Anterior cingulate cortex (tissue), 58 donors: ENCODE measurements around the gene ENO1.
A peak's percentile ranks its signal among the peaks of the same experiment; 100 is the strongest.
"Not testable (repeated sequence)": the region's sequence is repeated elsewhere in the genome, so short reads cannot be mapped to it uniquely, and the experiment has no call there.

ENCODE experiments used
- DNase-seq, 58 donors: peaks; one replicate each; lab custom pipeline; 2025; lab: John Stamatoyannopoulos, UW

The ENO1 gene

DNA sequence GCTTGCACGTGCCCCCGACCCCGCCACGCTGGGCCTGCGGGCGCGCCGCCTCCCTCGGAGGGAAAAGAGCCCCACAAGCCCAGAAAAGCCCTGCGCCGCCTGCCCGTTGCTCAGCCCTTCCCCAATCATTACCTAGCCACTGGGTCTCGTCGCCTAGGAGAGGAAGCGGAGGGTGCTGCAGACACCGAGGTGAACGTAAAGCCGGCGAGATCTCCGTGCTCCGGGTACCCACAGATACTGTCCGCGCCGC lies at the start of gene ENO1:
Gene ENO1, minus strand, starts transcription at position 239 of the 250 bp plus-strand sequence. CDS start 3,778 bp downstream, outside the sequence.
- no peak for DNase-seq

DNA sequence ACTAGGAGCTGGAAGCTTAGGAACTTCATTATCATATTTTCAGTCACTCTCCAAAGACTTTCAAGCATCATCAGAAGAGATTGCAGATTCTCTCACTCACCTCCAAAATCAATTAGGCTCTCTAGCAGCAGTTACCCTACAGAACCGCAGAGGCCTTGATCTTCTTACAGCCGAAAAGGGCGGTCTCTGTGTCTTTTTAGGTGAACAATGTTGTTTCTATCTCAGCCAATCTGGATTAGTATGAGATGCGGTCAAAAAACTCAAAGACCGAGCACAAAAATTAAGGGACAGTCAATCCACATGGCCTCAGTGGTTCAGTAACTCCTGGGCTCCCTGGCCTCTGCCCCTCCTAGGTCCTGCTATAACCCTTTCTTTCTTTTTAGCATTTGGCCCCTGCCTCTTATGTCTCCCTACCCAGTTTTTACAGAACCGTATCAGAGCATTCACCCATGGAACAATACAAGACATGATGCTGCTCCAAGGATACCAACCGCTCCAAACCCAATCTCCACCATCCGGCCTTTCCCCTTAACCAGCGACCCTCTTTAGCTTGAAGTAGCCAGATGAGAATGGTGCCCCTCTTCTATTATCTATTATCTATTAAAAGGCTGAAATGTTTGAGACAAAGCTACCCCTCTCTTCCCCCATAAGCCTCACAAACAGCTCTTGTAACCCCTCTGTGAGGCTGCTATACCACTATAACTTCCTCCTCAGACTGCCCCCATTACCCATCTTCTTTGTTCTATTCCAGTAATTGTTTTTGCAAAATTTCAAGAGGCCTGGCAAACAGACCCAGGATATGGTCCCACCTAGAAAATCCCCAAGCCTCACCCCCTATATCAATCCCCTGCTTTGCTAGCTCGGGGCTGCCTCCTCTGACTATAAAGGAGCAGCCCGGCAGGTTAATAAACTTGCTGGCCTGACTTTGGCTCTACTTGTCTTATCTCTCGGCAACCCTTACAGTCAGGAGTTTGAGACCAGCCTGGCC lies 48.5 kb upstream of the ENO1 start:
- DNase-seq, result no peak

DNA sequence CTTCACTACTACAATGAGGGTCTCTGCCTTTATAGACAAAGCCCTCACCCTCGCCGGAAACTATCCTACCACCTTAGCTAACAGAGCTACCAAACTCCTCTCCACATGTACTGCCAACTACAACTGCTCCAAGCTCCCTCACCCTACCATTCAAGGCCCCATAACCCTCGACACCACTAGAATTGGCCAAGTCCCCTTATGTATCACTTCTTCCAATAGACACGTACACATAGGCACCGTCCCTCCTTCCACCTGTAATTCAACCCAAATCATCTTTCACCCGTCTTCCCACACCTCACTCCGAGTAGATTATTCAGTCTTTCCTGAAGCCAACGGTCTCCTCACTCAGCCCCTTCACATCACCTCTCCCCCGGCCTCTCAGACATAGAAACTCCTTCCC lies 47.5 kb upstream of the ENO1 start:
- DNase-seq, result no peak

DNA sequence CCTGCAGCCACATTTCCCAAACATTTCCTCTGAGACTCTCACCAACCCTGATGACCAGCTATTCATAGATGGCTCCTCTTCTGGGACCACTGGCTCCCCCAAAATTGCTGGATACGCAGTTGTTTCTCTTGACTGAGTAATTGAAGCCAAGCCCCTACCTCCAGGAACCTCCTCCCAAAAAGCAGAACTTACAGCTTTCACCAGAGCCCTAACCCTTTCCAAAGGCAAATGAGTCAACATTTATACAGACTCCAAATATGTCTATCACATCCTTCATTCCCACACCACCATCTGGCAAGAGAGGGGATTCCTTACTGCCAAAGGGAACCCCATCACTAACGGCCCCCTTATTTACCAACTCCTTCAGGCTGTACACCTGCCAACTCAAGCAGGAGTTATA lies 46.9 kb upstream of the ENO1 start:
- no peak for DNase-seq

DNA sequence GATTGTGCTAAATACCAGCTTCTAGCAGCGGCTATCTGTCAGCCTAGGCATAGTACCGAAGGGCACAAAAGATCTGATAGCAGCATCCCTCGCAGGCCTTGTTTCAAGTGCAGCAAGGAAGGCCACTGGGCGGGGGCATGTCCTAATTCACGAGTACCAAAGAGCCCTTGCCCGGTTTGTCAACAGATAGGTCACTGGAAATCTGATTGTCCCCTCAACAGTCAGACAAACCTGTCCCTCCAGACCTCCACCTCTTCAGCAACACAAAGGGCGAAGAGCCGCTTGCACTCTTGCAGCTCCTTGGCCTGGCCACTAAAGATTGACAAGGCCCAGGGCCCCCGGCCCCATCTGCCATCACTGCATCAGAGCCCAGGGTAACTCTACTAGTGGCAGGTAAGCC lies 44.5 kb upstream of the ENO1 start:
- no peak for DNase-seq

DNA sequence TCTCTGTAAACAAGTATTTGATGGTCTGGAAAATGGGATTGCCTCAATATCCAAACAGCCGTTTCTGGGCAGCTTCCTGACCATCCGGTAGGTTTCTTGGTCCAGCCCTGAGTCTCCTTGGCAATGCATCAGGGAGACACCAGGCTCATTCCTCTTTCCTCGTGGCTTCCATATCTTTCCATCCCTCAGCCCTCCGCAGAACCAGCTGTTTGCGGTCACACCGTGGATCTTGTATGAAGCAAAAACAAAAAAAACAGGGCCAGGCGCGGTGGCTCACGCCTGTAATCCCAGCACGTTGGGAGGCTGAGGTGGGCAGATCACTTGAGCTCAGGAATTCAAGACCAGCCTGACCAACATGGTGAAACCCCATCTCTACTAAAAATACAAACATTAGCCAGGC lies 39.0 kb upstream of the ENO1 start:
- DNase-seq, result not testable (repeated sequence)

DNA sequence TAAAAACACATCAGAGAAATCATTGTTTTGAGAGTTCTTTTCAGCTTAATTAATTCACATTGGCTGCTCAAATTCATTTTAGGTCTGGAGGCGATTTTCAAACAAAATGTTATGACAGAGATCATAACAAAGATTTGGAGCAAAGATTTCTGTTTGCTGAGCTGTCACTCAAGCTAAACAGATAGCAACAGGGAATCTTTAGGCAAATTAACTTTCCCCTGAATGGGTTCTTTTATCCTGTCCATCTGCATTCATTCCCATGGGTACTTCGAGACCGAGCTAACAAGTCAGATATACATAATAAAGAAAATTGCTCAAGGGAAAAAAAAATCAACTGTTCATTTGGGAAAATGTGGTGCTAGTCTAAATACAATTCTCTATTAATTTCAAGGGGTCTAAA lies 37.0 kb upstream of the ENO1 start:
- no peak for DNase-seq

DNA sequence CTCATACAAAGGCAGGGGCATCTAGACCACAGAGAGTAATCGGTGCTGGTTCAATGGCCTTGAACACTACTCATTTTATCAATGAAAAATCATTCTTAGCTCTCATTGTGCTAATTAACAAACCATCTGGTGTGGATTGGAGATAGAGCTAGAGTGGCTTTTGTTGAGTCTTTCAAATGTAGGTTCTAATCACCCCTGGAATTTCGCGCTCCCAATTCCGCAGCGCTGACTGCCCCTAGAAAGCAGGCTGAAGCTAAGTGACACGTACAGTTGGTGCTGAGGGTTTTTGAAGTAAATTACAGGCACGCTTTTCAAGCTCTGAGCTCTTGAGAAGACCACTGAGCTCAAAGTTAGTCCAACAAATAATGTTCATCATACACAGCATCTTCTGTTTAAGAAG lies 36.0 kb upstream of the ENO1 start:
- no peak for DNase-seq

DNA sequence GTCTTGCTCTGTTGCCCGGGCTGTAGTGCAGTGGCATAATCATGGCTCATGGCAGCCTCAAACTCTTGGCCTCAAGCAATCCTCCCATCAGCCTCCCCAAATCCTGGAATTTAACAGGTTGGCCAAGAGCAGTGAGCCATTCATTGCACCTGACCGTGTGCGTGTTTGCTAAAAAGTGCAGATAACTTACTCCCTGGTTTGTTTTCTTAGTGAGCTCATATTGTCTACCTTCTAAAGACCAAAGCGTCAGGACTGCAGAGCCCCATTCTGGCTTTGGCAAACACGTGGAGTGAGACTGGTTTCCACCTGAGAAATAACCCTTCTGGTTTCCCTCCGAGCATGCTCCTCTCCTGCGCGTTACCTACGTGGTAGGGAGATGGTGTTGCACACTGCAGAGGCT lies 35.0 kb upstream of the ENO1 start:
- no peak for DNase-seq

DNA sequence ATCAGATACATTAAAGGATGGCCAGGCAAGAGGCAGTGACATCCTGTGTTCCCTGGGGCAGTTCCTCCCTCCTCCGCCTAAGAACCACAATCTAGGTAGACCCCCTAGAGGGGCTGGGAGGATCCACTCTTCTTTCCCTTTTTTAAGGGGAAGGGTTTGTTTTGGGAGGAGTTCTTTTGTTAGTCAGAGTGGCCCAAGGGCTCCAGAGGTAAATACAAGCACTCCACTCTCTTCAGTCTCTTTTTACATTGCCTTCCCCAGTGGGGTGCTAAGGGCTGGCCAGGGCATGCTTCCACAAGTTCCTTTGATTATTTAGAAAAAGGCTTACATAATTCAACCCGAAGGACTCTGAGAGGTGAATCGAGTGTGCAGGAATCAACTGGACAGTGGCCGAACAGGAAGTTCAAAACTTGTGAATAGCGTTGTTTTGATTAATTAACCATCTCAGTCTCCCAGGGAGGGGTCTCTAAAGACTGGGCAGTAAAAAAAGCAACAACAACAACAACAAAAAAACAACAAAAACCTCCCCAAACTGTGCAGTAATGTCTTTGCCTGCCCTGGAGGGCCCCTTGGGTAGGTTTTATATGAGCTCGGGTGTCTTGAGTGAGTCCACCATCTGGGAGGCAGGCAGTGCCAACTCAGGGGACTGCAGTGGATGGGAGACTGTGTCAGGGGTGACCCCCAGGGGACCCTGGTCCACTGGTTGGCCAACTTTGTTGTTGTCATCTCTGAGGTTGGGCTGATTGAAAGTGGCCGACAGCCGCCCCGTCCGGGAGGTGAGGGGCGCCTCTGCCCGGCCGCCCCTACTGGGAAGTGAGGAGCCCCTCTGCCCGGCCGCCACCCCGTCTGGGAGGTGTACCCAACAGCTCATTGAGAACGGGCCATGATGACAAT lies 33.2 kb upstream of the ENO1 start:
- DNase-seq, result peak in 2 of 58 donors; percentile 15 to 35

DNA sequence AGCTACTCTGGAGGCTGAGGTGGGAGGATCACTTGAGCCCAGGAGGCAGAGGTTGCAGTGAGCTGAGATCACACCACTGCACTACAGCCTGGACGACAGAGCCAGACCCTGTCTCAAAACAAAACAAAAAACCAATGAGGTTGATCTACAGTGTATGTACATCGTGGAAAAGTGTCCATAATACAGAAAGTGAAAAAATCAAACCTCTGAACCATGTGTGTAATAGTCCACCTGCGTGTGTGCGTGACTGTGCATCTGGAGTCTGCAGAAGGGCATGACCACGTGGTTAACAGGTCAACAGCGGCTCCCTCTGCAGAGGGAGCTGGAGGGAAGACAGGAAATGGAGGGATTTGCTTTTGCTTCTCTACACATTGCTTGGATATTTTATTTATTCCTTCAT lies 32.4 kb upstream of the ENO1 start:
- DNase-seq, result no peak

DNA sequence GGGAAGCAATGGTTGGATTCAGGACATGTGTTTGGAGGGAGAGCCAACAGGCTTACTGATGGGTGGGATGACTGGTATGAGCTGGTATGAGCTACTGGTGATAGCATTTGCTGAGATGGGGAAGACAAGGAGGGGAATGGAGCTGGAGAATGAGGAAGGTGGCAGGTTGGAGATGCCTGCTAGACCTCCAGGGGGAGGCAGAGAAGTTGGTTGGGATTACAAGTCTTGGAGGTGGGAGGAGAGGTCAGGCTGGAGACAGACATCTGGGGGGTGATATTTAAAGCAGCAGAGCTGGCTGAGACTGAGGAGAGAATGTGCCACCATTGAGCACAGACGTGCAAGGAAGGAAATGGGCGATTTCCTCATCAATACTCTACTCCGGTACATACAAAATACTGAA lies 31.8 kb upstream of the ENO1 start:
- DNase-seq, result no peak

DNA sequence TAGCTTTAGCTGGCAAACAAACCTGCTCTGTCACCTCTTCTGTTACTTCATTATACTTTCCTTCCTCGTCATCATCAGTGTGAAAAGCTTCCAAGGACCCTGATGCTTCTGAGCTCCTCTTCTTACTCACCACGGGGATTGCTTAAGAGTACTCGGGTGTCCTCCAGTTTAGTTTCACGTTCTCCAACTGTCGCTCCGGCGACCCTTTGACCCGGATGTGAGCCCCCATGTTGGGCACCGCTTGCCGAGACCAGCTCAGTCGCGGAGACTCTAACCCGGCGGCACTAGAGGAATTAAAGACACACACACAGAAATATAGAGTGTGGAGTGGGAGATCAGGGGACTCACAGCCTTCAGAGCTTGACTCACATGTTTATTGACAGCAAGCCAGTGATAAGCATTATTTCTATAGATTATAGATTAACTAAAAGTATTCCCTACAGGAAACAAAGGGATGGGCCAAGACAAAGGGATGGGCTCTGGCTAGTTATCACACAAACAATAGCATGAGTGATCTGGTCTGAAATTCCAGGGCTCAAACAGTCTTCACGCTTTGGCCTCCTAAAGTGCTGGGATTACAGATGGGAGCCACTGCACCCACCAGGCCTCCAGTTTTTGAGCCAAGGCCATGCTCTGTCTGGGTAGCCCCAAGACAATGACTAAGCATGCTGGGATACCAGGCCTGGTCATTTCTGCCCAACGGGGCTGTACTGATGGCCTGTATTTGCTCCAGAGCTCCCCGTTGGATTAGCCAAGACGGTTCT lies 30.1 kb upstream of the ENO1 start:
- DNase-seq, result no peak

DNA sequence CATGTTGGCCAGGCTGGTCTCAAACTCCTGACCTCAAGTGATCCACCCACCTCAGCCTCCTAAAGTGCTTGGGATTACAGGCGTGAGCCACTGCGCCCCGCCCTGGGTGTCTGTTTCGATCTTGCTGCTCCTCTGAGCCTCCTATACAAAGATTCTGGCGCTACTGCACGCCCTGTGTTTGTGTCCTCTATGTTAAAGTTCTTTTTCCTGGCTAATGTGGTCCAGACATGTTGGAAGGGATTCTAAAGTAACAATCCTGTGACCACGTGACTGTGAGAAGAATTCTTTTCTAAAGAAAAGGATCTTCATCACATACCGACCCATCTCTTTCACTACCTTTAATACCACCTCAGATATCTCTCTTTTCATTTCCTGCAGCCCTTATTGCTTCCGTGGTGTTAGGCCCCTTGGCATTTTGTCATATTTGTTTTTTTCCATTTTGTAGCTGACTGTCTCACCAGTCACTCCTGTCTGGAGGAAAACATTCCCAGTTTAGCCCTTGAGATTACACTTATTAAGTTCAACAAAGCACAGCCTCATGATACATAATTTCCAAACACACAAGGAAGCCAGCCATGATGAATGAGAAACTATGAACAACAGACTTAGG lies 27.2 kb upstream of the ENO1 start:
- no peak for DNase-seq

DNA sequence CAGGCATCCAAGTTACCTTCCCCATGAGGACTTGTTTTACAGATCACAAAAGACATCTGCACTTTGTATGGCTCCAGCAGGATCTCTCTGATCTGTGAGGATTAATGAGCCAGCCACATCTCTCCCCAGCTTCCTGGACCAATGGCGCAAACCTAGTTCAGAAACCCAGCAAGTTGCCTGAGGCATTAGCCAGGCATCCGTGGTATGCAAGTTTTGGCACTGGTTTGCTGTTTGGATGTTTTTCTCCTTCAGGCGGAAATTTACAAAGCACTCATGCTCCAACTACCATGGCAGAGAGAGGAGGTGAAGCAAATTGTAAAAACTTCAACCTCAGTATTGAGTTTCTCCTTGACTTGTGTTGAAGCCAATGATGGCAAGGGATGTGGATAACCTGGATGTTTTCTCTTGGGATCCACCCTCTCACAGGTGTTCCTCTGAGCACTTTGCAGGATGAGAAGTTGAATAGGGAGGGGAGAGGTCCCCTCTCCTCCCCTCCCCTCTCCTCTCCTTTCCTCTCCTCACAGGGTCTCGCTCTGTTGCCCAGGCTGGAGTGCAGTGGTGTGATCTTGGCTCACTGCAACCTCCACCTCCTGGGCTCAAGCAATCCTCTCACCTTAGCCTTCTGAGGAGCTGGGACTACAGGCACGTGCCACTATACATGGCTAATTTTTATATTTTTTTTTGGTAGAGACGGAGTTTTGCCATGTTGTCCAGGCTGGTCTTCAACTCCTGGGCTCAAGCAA lies 25.6 kb upstream of the ENO1 start:
- peak in 13 of 58 donors; percentile 5 to 54 (median 15) for DNase-seq

DNA sequence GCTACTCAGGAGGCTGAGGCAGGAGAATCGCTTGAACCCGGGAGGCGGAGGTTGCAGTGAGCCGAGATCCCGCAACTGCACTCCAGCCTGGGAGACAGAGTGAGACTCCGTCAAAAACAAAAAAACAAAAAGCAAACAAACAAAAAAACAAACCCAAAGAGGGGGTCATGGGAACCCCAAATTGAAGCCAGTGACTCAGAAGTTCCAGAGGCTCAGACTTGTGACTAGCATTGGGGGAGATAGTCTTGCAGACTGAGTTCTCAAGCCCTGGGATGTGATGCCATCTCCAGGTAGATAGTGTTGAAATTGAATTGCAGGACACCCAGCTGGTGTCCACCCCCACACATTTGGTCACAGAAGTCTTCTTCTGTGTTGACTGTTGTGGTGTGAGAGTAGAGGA lies 24.9 kb upstream of the ENO1 start:
- no peak for DNase-seq

DNA sequence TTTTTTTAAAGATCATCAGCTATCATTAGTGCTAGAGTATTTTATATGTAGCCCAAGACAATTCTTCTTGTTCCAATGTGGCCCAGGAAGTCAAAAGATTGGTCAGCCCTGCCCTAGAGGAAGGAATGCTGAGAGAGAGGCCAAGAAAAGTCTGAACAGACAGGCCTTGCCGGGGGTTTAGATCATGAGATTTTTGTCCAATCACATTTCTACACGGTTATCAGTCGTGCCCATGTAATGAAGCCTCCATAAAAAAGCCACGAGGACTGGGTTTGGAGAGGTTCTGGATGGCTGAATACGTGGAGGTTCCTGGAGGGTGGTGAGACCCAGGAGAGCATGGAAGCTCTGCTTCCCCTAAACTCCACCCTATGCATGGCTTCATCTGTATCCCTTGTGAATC lies 24.3 kb upstream of the ENO1 start:
- no peak for DNase-seq

DNA sequence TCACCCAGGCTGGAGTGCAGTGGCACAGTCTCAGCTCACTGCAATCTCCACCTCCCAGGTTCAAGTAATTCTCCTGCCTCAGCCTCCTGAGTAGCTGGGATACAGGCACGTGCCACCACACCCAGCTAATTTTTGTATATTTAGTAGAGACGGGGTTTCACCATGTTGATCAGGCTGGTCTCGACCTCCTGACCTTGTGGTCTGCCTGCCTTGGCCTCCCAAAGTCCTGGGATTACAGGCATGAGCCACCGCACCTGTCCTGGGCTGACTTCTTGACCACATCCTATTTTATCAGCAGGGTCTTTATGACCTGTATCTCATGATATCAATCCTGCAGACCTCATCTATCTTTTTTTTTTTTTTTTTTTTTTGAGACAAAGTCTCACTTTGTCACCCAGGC lies 22.2 kb upstream of the ENO1 start:
- DNase-seq, result not testable (repeated sequence)

DNA sequence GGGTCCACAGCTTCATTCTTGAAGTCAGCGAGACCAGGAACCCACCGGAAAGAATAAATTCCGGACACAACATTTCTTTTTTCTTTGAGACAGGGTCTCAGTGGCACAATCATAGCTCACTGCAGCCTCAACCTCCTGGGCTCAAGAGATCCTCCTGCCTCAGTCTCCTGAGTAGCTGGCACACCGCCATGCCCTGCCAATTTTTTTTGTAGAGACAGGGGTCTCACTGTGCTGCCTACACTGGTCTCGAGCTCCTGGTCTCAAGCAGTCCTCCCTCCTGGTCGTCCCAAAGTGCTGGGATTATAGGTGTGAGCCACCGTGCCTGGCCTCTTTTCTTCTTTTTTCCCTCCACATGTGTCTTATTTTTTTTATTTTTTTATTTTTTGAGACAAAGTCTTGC lies 20.6 kb upstream of the ENO1 start:
- no peak for DNase-seq

DNA sequence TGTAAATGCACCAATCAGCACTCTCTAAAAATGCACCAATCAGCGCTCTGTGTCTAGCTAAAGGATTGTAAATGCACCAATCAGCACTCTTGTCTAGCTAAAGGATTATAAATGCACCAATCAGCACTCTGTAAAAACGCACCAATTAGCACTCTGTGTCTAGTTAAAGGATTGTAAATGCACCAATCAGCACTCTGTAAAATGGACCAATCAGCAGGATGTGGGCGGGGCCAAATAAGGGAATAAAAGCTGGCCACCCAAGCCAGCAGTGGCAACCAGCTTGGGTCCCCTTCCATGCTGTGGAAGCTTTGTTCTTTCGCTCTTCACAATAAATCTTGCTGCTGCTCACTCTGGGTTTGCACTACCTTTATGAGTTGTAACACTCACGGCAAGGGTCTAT lies 19.9 kb upstream of the ENO1 start:
- DNase-seq, result not testable (repeated sequence)
